ENCODE results near the gene RETN.

DNA sequence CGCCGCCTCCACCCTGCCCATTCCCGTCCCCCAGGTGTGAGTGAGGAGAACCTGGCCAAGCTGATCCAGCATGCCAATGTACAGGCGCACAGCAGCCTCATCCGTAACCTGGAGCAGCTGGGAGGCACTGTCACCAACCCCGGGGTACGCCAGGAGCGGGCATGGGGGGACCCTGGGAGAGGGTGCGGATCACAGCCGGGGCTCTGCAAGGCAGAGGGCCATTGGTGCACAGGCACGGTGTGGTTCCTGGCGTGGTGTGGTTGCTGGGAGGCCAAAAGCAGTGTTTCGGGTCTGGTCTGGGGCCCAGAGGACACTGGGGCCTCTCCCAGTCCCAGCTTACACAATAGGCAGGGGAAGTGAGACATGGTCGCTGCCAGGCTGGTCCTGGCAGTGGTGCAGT is 23.7 kb upstream of the RETN start:
- TF ChIP-seq, protein P1, sequence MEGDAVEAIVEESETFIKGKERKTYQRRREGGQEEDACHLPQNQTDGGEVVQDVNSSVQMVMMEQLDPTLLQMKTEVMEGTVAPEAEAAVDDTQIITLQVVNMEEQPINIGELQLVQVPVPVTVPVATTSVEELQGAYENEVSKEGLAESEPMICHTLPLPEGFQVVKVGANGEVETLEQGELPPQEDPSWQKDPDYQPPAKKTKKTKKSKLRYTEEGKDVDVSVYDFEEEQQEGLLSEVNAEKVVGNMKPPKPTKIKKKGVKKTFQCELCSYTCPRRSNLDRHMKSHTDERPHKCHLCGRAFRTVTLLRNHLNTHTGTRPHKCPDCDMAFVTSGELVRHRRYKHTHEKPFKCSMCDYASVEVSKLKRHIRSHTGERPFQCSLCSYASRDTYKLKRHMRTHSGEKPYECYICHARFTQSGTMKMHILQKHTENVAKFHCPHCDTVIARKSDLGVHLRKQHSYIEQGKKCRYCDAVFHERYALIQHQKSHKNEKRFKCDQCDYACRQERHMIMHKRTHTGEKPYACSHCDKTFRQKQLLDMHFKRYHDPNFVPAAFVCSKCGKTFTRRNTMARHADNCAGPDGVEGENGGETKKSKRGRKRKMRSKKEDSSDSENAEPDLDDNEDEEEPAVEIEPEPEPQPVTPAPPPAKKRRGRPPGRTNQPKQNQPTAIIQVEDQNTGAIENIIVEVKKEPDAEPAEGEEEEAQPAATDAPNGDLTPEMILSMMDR (conservative IDR thresholded peaks at IDR 0.05; ENCODE audit: low read length) = no peak
- TF ChIP-seq EZH2phosphoT487 (IDR thresholded peaks at IDR 0.05; ENCODE audit: borderline replicate concordance, low read depth, low read length) = no peak

All from OCI-LY7 (cell line).